A549 treated with AZD2906 at 1 μM for 4 hours (cell line): ENCODE measurements around the gene HDAC4. TPM values are rescaled to one million over a fixed set of nuclear protein-coding genes. Genes with fewer than 3 reads are reported as not detected.

Source experiments
- total RNA-seq: library from RNA; stranded (reverse); fragments of 200-300 nt; extraction: Qiagen RNA extraction; gene quantifications from 5 replicates; pipeline ENCODE4 v1.2.3, GENCODE V29; 2022

Gene HDAC4
- total RNA-seq = 5.5 to 7.6 TPM (median 6.7 TPM) in 5 replicates

GRCh38 chr2:239400596-239401066 is at the start of gene HDAC4:
HDAC4 (minus strand) TSS chr2:239401020; CDS start chr2:239352699, 48,321 bp downstream.

